Measurements from ENCODE around the gene GSTM5. TPM values are rescaled to one million over a fixed set of nuclear protein-coding genes. Genes with fewer than 3 reads are reported as not detected.

GSTM5 gene
- total RNA-seq, 1 experiment from 2014 or later, result not detected

GRCh38 chr1:109760581-109761226 lies 48.7 kb downstream of the GSTM5 start:
- Histone ChIP-seq H3K4ac (ENCODE audit: low read depth, low read length) (no peak overlapping the region), H3K23me2 (ENCODE audit: insufficient read length, low read depth, low read length, poor library complexity, severe bottlenecking) (no peaks in the 10 kb centered on the region), H3K27ac (ENCODE audit: insufficient read length, low read depth, low read length) (no peak overlapping the region), H3K56ac (ENCODE audit: insufficient read length, low read depth, low read length) (no peak overlapping the region), H2BK12ac (ENCODE audit: insufficient read length, low read depth, low read length) (no peak overlapping the region), H4K91ac (ENCODE audit: insufficient read length, low read depth, low read length) (no peak overlapping the region), H3K14ac (ENCODE audit: insufficient read depth, low read length) (no peak overlapping the region; the same call in 1 of the 2 replicates), H4K20me1 (ENCODE audit: control insufficient read depth, insufficient read depth, insufficient read length) (no peaks in the 10 kb centered on the region), H3K9me3 (ENCODE audit: control insufficient read depth, low read depth, low read length) (no peaks in the 10 kb centered on the region), H3K79me1 (ENCODE audit: insufficient read depth, low read depth, low read length, poor library complexity, severe bottlenecking) (no peaks in the 10 kb centered on the region), H2AK5ac (ENCODE audit: insufficient read length, low read length) (no peak overlapping the region), H2BK5ac (ENCODE audit: insufficient read length, low read length) (no peak overlapping the region), H3K79me2 (ENCODE audit: insufficient read depth, low read length) (no peaks in the 10 kb centered on the region), H3K23ac (ENCODE audit: insufficient read length, low read depth, low read length) (no peak overlapping the region), H3K4me2 (ENCODE audit: insufficient read depth, insufficient read length, low read length) (no peak overlapping the region), H2BK15ac (ENCODE audit: low read depth, low read length) (no peak overlapping the region), H3K9ac (ENCODE audit: extremely low read depth, insufficient read length, low read length) (no peak overlapping the region), H3T11ph (ENCODE audit: low read length) (no peak overlapping the region), H2AFZ (ENCODE audit: low read length) (no peak overlapping the region), H3K4me1 (ENCODE audit: insufficient read depth, low read length) (no peaks in the 10 kb centered on the region), H3K27me3 (ENCODE audit: insufficient read depth, low read length) (no peaks in the 10 kb centered on the region), H2BK120ac (ENCODE audit: low read depth, low read length, poor library complexity, severe bottlenecking) (no peak overlapping the region), H4K8ac (replicated peaks; ENCODE audit: insufficient read length, low read depth, low read length) (no peak overlapping the region), H4K5ac (ENCODE audit: insufficient read length, low read depth, low read length) (no peak overlapping the region), H3K18ac (ENCODE audit: insufficient read length, low read depth, low read length) (no peak overlapping the region), H2BK20ac (ENCODE audit: low read depth, low read length, poor library complexity, severe bottlenecking) (no peak overlapping the region)
- Mint-ChIP-seq H3K9me3 (no peaks in the 10 kb centered on the region), H3K36me3 (ENCODE audit: insufficient read depth in 1 of 3, low read depth in 3 of 3) (no peaks in the 10 kb centered on the region), H3K4me1 (peaks cover 4 to 5% of the 10 kb centered on the region in 2 experiments; a peak in 2 of 4 replicates), H3K27ac (no peak overlapping the region), H3K27me3 (ENCODE audit: low read depth) (peaks cover 2% of the 10 kb centered on the region; the same call in 1 of the 2 replicates), H3K4me3 (no peak overlapping the region)
- no CpG with 5 or more reads among the region's 7 CpGs for WGBS (ENCODE audit: extremely low coverage, insufficient read length, low lambda C conversion rate)
- DNase-seq, result no peak
- no peak for TF ChIP-seq CTCF (conservative IDR thresholded peaks at IDR 0.05)

All from H9 (cell line).